ENCODE data around the gene TOP1.

TOP1 gene

GRCh38 chr20:41058674-41059635 is 30.3 kb downstream of the TOP1 start:
- peak; percentile 21 for DNase-seq

- DNase-seq = no peak
Observed at GRCh38 chr20:41061155-41061554, 32.5 kb downstream of the TOP1 start.

GRCh38 chr20:41063442-41063841 is 34.8 kb downstream of the TOP1 start:
- DNase-seq = no peak

- no peak for DNase-seq
Observed at GRCh38 chr20:41064377-41064776, 35.8 kb downstream of the TOP1 start.

GRCh38 chr20:41065716-41066115 is 37.1 kb downstream of the TOP1 start:
- DNase-seq = no peak

GRCh38 chr20:41068806-41069205 is 40.2 kb downstream of the TOP1 start:
- DNase-seq = no peak

GRCh38 chr20:41072190-41072863 is 43.7 kb downstream of the TOP1 start:
- DNase-seq = no peak

GRCh38 chr20:41072915-41073314 is 44.3 kb downstream of the TOP1 start:
- no peak for DNase-seq

- no peak for DNase-seq
Observed at GRCh38 chr20:41074441-41074840, 45.8 kb downstream of the TOP1 start.

GRCh38 chr20:41076776-41077175 is 48.2 kb downstream of the TOP1 start:
- no peak for DNase-seq

- DNase-seq = no peak
Observed at GRCh38 chr20:41078329-41078728, 49.7 kb downstream of the TOP1 start.

- no peak for DNase-seq
Observed at GRCh38 chr20:41079066-41079465, 50.4 kb downstream of the TOP1 start.

GRCh38 chr20:41080866-41081265 is 52.2 kb downstream of the TOP1 start:
- DNase-seq = no peak

- no peak for DNase-seq
Observed at GRCh38 chr20:41081276-41081814, 52.7 kb downstream of the TOP1 start.

GRCh38 chr20:41082306-41082705 is 53.7 kb downstream of the TOP1 start:
- no peak for DNase-seq

GRCh38 chr20:41085606-41086005 is 57.0 kb downstream of the TOP1 start:
- DNase-seq = no peak

GRCh38 chr20:41086402-41087324 is 58.0 kb downstream of the TOP1 start:
- DNase-seq = no peak

- DNase-seq = no peak
Observed at GRCh38 chr20:41087325-41087685, 58.7 kb downstream of the TOP1 start.

- DNase-seq = no peak
Observed at GRCh38 chr20:41087777-41088176, 59.2 kb downstream of the TOP1 start.

GRCh38 chr20:41089555-41089954 is 60.9 kb downstream of the TOP1 start:
- DNase-seq = no peak

GRCh38 chr20:41091927-41092326 is 63.3 kb downstream of the TOP1 start:
- DNase-seq = no peak

- DNase-seq = no peak
Observed at GRCh38 chr20:41094353-41095055, 65.9 kb downstream of the TOP1 start.
